HG03432 (cell line): ENCODE measurements around the gene ALMS1.
A peak's percentile ranks its signal among the peaks of the same experiment; 100 is the strongest.
"Not testable (repeated sequence)": the region's sequence is repeated elsewhere in the genome, so short reads cannot be mapped to it uniquely, and the experiment has no call there.

Experiments
- ATAC-seq: cut with Tn5 transposase; IDR thresholded peaks from one replicate; pipeline ENCODE4 v1.9.1; 2021; ENCODE audit warnings: mild to moderate bottlenecking, moderate library complexity; ENCODE audit not compliant: unreplicated experiment

Gene ALMS1

GRCh38 chr2:73610111-73610510, 224.5 kb downstream of the ALMS1 start:
- ATAC-seq, result no peak

- no peak for ATAC-seq
Observed at GRCh38 chr2:73611193-73611592, 225.6 kb downstream of the ALMS1 start.

- no peak for ATAC-seq
Observed at GRCh38 chr2:73611867-73612266, 226.2 kb downstream of the ALMS1 start.

- ATAC-seq, result no peak
Observed at GRCh38 chr2:73614105-73614504, 228.5 kb downstream of the ALMS1 start.

GRCh38 chr2:73614997-73615396, 229.4 kb downstream of the ALMS1 start:
- ATAC-seq, result no peak

GRCh38 chr2:73619925-73620324, 234.3 kb downstream of the ALMS1 start:
- not testable (repeated sequence) for ATAC-seq

- ATAC-seq, result peak; percentile 45
Observed at GRCh38 chr2:73624036-73624435, 238.4 kb downstream of the ALMS1 start.

- ATAC-seq, result not testable (repeated sequence)
Observed at GRCh38 chr2:73624625-73625024, 239.0 kb downstream of the ALMS1 start.

- not testable (repeated sequence) for ATAC-seq
Observed at GRCh38 chr2:73626237-73626636, 240.6 kb downstream of the ALMS1 start.

GRCh38 chr2:73628493-73628892, 242.9 kb downstream of the ALMS1 start:
- ATAC-seq, result peak; percentile 66

GRCh38 chr2:73630662-73631266, 245.1 kb downstream of the ALMS1 start:
- not testable (repeated sequence) for ATAC-seq

- not testable (repeated sequence) for ATAC-seq
Observed at GRCh38 chr2:73636977-73637376, 251.3 kb downstream of the ALMS1 start.

GRCh38 chr2:73638429-73638828, 252.8 kb downstream of the ALMS1 start:
- ATAC-seq, result no peak

- no peak for ATAC-seq
Observed at GRCh38 chr2:73640511-73640911, 254.9 kb downstream of the ALMS1 start.

GRCh38 chr2:73640946-73641766, 255.5 kb downstream of the ALMS1 start:
- no peak for ATAC-seq

- ATAC-seq, result no peak
Observed at GRCh38 chr2:73641767-73642062, 256.1 kb downstream of the ALMS1 start.

GRCh38 chr2:73642338-73643018, 256.8 kb downstream of the ALMS1 start, which contains the start of gene NAT8:
TSS of gene NAT8 (minus strand) at chr2:73642422. CDS start at chr2:73641628, 794 bp downstream.
- ATAC-seq, result no peak

GRCh38 chr2:73647690-73648089, 262.1 kb downstream of the ALMS1 start:
- not testable (repeated sequence) for ATAC-seq

GRCh38 chr2:73651591-73652230, 266.1 kb downstream of the ALMS1 start:
- no peak for ATAC-seq

GRCh38 chr2:73652348-73652747, 266.7 kb downstream of the ALMS1 start:
- no peak for ATAC-seq

- no peak for ATAC-seq
Observed at GRCh38 chr2:73654175-73654574, 268.5 kb downstream of the ALMS1 start.
